ENCODE results near the gene TSC22D4.
"Not testable (repeated sequence)": the region's sequence is repeated elsewhere in the genome, so short reads cannot be mapped to it uniquely, and the experiment has no call there.

TSC22D4 gene

GRCh38 chr7:100478958-100479660 lies at the start of gene TSC22D4:
Gene TSC22D4 (minus strand): TSS chr7:100479214. CDS start chr7:100478038, 1,176 bp downstream.
- DNase-seq, result peak; percentile 51 to 98 (median 94)

GRCh38 chr7:100528108-100528866 lies 49.3 kb upstream of the TSC22D4 start:
- not testable (repeated sequence) for DNase-seq

- not testable (repeated sequence) for DNase-seq
Measured at GRCh38 chr7:100523192-100523591, 44.2 kb upstream of the TSC22D4 start.

- DNase-seq, result not testable (repeated sequence)
Measured at GRCh38 chr7:100521909-100522593, 43.0 kb upstream of the TSC22D4 start.

GRCh38 chr7:100521076-100521475 lies 42.1 kb upstream of the TSC22D4 start:
- no peak for DNase-seq

GRCh38 chr7:100520138-100520537 lies 41.1 kb upstream of the TSC22D4 start:
- no peak for DNase-seq

- no peak for DNase-seq
Measured at GRCh38 chr7:100519580-100519979, 40.6 kb upstream of the TSC22D4 start.

GRCh38 chr7:100517305-100517704 lies 38.3 kb upstream of the TSC22D4 start:
- DNase-seq, result no peak

GRCh38 chr7:100516135-100516812 lies 37.3 kb upstream of the TSC22D4 start:
- no peak for DNase-seq

GRCh38 chr7:100515072-100515532 lies 36.1 kb upstream of the TSC22D4 start:
- no peak for DNase-seq

- no peak for DNase-seq
Measured at GRCh38 chr7:100513212-100513810, 34.3 kb upstream of the TSC22D4 start.

- DNase-seq, result no peak
Measured at GRCh38 chr7:100510437-100511239, 31.6 kb upstream of the TSC22D4 start.

GRCh38 chr7:100509231-100509630 lies 30.2 kb upstream of the TSC22D4 start:
- DNase-seq, result peak in 1 of 14 donors; percentile 58

- no peak for DNase-seq
Measured at GRCh38 chr7:100506356-100506923, 27.4 kb upstream of the TSC22D4 start.

GRCh38 chr7:100504887-100505611 lies 26.0 kb upstream of the TSC22D4 start:
- DNase-seq, result no peak

GRCh38 chr7:100504031-100504430 lies 25.0 kb upstream of the TSC22D4 start:
- DNase-seq, result not testable (repeated sequence)

GRCh38 chr7:100500743-100501142 lies 21.7 kb upstream of the TSC22D4 start:
- DNase-seq, result not testable (repeated sequence)

GRCh38 chr7:100496509-100496908 lies 17.5 kb upstream of the TSC22D4 start:
- no peak for DNase-seq

- peak in 9 of 14 donors; percentile 35 to 69 (median 54) for DNase-seq
Measured at GRCh38 chr7:100493476-100494264, 14.7 kb upstream of the TSC22D4 start.
